A673 (cell line): ENCODE measurements around the gene CES5A.

Source experiments
- CTCF ChIP-seq: fragments of 300-800, 200-600 bp; sonication (generic); conservative IDR thresholded peaks from 2 replicates; pipeline ENCODE4 v1.5.1; 2017; ENCODE audit warnings: low read depth, mild to moderate bottlenecking, antibody characterized with exemption, low read length, moderate library complexity, mixed read lengths
- EZH2 ChIP-seq: fragments of 200-600 bp; sonication (generic); IDR thresholded peaks from 2 replicates; pipeline ENCODE4 v1.6.1; 2017; ENCODE audit warnings: borderline replicate concordance, low read depth, mild to moderate bottlenecking, mixed read lengths, antibody characterized with exemption, low read length; ENCODE audit not compliant: poor library complexity, severe bottlenecking

GRCh38 chr16:55900616-55901393 lies 25.6 kb upstream of the CES5A start:
- TF ChIP-seq CTCF = no peak
- TF ChIP-seq EZH2 = no peak
